GM12878 (cell line): ENCODE data around the gene NFYC. TPM values are rescaled to one million over a fixed set of nuclear protein-coding genes. Genes with fewer than 3 reads are reported as not detected.

Experiments used
- EZH2 ChIP-seq: IDR thresholded peaks from 2 replicates; pipeline ENCODE4 v1.6.1; 2012; ENCODE audit warnings: low read depth, mild to moderate bottlenecking, control low read depth, inconsistent platforms, low read length, borderline replicate concordance; ENCODE audit not compliant: control insufficient read depth
- JUND ChIP-seq: IDR thresholded peaks from 2 replicates; pipeline ENCODE4 v1.6.1; 2012; ENCODE audit warnings: low read depth, mild to moderate bottlenecking, low read length, improper control_type of control experiment, moderate library complexity
- MTA2 ChIP-seq: fragments of 450-650 bp; IDR thresholded peaks from 2 replicates; pipeline ENCODE4 v1.6.1; 2016; ENCODE audit warnings: low read depth, mild to moderate bottlenecking, moderate library complexity
- MTA3 ChIP-seq: IDR thresholded peaks from 2 replicates; pipeline ENCODE4 v1.6.1; 2012; ENCODE audit warnings: low read length, inconsistent platforms, borderline replicate concordance
- NBN ChIP-seq: fragments of 450-650 bp; IDR thresholded peaks from 2 replicates; pipeline ENCODE4 v1.6.1; 2016
- PAX5 ChIP-seq: IDR thresholded peaks from 2 replicates; pipeline ENCODE4 v1.6.1; 2011; ENCODE audit warnings: low read depth, low read length, borderline replicate concordance
- RFX5 ChIP-seq: IDR thresholded peaks from 2 replicates; pipeline ENCODE4 v1.6.1; 2011; ENCODE audit warnings: low read depth, low read length, improper control_type of control experiment
- SMAD1 ChIP-seq: fragments of 450-650 bp; IDR thresholded peaks from 2 replicates; pipeline ENCODE4 v1.6.1; 2018; ENCODE audit warnings: mild to moderate bottlenecking, low read depth; ENCODE audit not compliant: partially characterized antibody
- TARDBP ChIP-seq: IDR thresholded peaks from 2 replicates; pipeline ENCODE4 v1.6.1; 2016; ENCODE audit warnings: borderline replicate concordance
- ZNF217 ChIP-seq: fragments of 450-650 bp; IDR thresholded peaks from 2 replicates; pipeline ENCODE4 v1.6.1; 2017; ENCODE audit warnings: antibody characterized with exemption, mild to moderate bottlenecking
- polyA plus RNA-seq, 11 experiments: library from polyadenylated mRNA; depleted of rRNA in 4 of 11; unstranded in 6 of 11; stranded (reverse) in 5 of 11; fragments of >200 nt; fragmentation: Nextera tagmentation in 4 of 11; fragmentation: Illumina TruSeq in 1 of 11; extraction: Ambion mirVana in 4 of 11; extraction: Trizol in 1 of 11; gene quantifications; 1 replicate in 1 of 11; 2 replicates in 10 of 11; pipeline versions ENCODE4 v1.2.1 to v1.2.3, GENCODE V29; 2011 to 2016; ENCODE audit warnings: inconsistent platforms in 2 of 11, missing spikeins in 2 of 11, low read depth in 1 of 11
- total RNA-seq, 4 experiments: library from RNA; depleted of rRNA in 3 of 4; stranded (reverse); fragments of >200 nt in 3 of 4; fragmentation: Illumina TruSeq in 1 of 4; extraction: Trizol in 1 of 4; gene quantifications; 2 replicates each; pipeline versions ENCODE4 v1.2.1 to v1.2.3, GENCODE V29; 2013 to 2021
- TF ChIP-seq, protein P1 (sequence below): fragments of 450-650 bp; IDR thresholded peaks from 2 replicates; pipeline ENCODE4 v1.6.1; 2017; ENCODE audit warnings: mild to moderate bottlenecking, moderate library complexity
- TF ChIP-seq, protein P2 (sequence below): fragments of 450-650 bp; IDR thresholded peaks from 2 replicates; pipeline ENCODE4 v1.6.1; 2017; ENCODE audit warnings: antibody characterized with exemption, mild to moderate bottlenecking, moderate library complexity
- TF ChIP-seq, protein P3 (sequence below): IDR thresholded peaks from 2 replicates; pipeline ENCODE4 v1.6.1; 2012; ENCODE audit warnings: improper control_type of control experiment, low read depth, low read length; ENCODE audit not compliant: insufficient replicate concordance
- TF ChIP-seq, protein P4 (sequence below): fragments of 450-650 bp; IDR thresholded peaks from 2 replicates; pipeline ENCODE4 v1.6.1; 2017; ENCODE audit warnings: mild to moderate bottlenecking

The NFYC gene
- total and polyA plus RNA-seq, 10 of the 15 experiments (the other 5 are each of a cell fraction or from before 2014, with no cell fraction given), result 4.3 to 84.2 (median 58.3) TPM

DNA sequence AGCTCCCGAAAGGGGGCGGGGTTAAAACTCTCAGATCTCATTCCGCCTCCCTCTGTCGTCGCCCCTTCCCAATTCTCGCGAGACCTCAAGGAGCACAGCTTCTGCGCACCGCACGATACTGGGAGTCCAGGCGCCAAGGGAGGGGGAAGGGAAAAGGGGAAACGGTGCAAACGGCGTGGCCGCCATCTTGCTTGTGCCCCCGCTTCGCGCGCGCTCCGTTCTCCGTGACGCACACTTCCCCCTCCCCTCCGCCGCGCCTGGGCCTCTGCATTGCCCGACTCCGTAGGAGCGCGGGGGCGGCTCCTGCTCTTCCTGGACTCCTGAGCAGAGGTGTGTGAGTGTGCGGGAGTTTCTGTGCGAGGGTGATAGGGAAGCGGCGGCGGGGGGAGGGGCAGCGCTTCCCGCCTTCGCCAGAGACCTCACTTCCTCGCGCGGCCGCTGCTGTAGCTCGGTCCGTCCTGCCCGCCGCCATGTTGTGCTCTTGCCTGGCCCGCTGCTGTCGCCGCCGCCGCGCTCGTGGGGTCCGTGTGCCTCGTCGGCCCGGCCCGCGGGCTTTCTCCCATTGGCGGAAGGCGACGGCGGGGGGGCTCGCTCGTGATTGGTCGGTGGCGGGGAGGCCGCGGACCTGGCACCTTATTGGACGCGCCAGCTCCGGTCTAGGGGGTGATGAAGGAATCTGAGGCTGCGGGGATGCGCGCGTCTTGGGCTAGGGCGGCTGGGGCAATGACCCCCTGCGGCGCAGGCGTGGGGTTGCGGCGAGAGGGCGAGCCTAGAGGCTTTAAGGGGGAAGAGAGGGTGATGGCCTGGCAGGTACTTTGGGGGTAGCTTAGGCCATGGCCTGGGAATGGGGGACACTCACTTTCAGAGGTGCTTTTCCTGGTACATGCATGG lies at the start of gene NFYC (continued):
- TF ChIP-seq, protein P1, sequence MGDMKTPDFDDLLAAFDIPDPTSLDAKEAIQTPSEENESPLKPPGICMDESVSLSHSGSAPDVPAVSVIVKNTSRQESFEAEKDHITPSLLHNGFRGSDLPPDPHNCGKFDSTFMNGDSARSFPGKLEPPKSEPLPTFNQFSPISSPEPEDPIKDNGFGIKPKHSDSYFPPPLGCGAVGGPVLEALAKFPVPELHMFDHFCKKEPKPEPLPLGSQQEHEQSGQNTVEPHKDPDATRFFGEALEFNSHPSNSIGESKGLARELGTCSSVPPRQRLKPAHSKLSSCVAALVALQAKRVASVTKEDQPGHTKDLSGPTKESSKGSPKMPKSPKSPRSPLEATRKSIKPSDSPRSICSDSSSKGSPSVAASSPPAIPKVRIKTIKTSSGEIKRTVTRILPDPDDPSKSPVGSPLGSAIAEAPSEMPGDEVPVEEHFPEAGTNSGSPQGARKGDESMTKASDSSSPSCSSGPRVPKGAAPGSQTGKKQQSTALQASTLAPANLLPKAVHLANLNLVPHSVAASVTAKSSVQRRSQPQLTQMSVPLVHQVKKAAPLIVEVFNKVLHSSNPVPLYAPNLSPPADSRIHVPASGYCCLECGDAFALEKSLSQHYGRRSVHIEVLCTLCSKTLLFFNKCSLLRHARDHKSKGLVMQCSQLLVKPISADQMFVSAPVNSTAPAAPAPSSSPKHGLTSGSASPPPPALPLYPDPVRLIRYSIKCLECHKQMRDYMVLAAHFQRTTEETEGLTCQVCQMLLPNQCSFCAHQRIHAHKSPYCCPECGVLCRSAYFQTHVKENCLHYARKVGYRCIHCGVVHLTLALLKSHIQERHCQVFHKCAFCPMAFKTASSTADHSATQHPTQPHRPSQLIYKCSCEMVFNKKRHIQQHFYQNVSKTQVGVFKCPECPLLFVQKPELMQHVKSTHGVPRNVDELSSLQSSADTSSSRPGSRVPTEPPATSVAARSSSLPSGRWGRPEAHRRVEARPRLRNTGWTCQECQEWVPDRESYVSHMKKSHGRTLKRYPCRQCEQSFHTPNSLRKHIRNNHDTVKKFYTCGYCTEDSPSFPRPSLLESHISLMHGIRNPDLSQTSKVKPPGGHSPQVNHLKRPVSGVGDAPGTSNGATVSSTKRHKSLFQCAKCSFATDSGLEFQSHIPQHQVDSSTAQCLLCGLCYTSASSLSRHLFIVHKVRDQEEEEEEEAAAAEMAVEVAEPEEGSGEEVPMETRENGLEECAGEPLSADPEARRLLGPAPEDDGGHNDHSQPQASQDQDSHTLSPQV, result no peak
- TF ChIP-seq MTA2 (no peak), NBN (peak; percentile 97), SMAD1 (no peak), PAX5 (no peak), ZNF217 (0 out of 2 replicates have a peak, but pooled peaks have one; percentile 66), RFX5 (no peak; the same call in none of the 2 replicates), MTA3 (no peak), JUND (0 out of 2 replicates have a peak, but pooled peaks have one; percentile 30), TARDBP (no peak), EZH2 (no peak)
- TF ChIP-seq, protein P2, sequence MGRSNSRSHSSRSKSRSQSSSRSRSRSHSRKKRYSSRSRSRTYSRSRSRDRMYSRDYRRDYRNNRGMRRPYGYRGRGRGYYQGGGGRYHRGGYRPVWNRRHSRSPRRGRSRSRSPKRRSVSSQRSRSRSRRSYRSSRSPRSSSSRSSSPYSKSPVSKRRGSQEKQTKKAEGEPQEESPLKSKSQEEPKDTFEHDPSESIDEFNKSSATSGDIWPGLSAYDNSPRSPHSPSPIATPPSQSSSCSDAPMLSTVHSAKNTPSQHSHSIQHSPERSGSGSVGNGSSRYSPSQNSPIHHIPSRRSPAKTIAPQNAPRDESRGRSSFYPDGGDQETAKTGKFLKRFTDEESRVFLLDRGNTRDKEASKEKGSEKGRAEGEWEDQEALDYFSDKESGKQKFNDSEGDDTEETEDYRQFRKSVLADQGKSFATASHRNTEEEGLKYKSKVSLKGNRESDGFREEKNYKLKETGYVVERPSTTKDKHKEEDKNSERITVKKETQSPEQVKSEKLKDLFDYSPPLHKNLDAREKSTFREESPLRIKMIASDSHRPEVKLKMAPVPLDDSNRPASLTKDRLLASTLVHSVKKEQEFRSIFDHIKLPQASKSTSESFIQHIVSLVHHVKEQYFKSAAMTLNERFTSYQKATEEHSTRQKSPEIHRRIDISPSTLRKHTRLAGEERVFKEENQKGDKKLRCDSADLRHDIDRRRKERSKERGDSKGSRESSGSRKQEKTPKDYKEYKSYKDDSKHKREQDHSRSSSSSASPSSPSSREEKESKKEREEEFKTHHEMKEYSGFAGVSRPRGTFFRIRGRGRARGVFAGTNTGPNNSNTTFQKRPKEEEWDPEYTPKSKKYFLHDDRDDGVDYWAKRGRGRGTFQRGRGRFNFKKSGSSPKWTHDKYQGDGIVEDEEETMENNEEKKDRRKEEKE, result no peak
- TF ChIP-seq, protein P3, sequence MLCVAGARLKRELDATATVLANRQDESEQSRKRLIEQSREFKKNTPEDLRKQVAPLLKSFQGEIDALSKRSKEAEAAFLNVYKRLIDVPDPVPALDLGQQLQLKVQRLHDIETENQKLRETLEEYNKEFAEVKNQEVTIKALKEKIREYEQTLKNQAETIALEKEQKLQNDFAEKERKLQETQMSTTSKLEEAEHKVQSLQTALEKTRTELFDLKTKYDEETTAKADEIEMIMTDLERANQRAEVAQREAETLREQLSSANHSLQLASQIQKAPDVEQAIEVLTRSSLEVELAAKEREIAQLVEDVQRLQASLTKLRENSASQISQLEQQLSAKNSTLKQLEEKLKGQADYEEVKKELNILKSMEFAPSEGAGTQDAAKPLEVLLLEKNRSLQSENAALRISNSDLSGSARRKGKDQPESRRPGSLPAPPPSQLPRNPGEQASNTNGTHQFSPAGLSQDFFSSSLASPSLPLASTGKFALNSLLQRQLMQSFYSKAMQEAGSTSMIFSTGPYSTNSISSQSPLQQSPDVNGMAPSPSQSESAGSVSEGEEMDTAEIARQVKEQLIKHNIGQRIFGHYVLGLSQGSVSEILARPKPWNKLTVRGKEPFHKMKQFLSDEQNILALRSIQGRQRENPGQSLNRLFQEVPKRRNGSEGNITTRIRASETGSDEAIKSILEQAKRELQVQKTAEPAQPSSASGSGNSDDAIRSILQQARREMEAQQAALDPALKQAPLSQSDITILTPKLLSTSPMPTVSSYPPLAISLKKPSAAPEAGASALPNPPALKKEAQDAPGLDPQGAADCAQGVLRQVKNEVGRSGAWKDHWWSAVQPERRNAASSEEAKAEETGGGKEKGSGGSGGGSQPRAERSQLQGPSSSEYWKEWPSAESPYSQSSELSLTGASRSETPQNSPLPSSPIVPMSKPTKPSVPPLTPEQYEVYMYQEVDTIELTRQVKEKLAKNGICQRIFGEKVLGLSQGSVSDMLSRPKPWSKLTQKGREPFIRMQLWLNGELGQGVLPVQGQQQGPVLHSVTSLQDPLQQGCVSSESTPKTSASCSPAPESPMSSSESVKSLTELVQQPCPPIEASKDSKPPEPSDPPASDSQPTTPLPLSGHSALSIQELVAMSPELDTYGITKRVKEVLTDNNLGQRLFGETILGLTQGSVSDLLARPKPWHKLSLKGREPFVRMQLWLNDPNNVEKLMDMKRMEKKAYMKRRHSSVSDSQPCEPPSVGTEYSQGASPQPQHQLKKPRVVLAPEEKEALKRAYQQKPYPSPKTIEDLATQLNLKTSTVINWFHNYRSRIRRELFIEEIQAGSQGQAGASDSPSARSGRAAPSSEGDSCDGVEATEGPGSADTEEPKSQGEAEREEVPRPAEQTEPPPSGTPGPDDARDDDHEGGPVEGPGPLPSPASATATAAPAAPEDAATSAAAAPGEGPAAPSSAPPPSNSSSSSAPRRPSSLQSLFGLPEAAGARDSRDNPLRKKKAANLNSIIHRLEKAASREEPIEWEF, result no peak
- TF ChIP-seq, protein P4, sequence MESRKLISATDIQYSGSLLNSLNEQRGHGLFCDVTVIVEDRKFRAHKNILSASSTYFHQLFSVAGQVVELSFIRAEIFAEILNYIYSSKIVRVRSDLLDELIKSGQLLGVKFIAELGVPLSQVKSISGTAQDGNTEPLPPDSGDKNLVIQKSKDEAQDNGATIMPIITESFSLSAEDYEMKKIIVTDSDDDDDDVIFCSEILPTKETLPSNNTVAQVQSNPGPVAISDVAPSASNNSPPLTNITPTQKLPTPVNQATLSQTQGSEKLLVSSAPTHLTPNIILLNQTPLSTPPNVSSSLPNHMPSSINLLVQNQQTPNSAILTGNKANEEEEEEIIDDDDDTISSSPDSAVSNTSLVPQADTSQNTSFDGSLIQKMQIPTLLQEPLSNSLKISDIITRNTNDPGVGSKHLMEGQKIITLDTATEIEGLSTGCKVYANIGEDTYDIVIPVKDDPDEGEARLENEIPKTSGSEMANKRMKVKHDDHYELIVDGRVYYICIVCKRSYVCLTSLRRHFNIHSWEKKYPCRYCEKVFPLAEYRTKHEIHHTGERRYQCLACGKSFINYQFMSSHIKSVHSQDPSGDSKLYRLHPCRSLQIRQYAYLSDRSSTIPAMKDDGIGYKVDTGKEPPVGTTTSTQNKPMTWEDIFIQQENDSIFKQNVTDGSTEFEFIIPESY, result no peak
